GM12801 (cell line): ENCODE measurements around the gene SAMD15.

Experiments used
- CTCF ChIP-seq: IDR thresholded peaks from one replicate; pipeline ENCODE4 v1.5.1; 2011; ENCODE audit warnings: control low read depth; ENCODE audit not compliant: insufficient read length; ENCODE audit errors: extremely low read depth

Gene SAMD15

GRCh38 chr14:77376771-77377501 is at the start of gene SAMD15, which contains the start of gene TMED8:
TSS of gene SAMD15 (plus strand) at chr14:77377379. CDS start at chr14:77377419, 40 bp downstream.
TSS of gene TMED8 (minus strand) at chr14:77377094. CDS start at chr14:77377053, 41 bp downstream.
- no peak for TF ChIP-seq CTCF

GRCh38 chr14:77329872-77330271 is 47.3 kb upstream of the SAMD15 start:
- TF ChIP-seq CTCF = no peak

- no peak for TF ChIP-seq CTCF
Measured at GRCh38 chr14:77335576-77335975, 41.6 kb upstream of the SAMD15 start.

GRCh38 chr14:77337880-77338279 is 39.3 kb upstream of the SAMD15 start:
- no peak for TF ChIP-seq CTCF

GRCh38 chr14:77338302-77338701 is 38.9 kb upstream of the SAMD15 start:
- TF ChIP-seq CTCF = no peak

- TF ChIP-seq CTCF = no peak
Measured at GRCh38 chr14:77339407-77339806, 37.8 kb upstream of the SAMD15 start.

GRCh38 chr14:77340389-77340788 is 36.8 kb upstream of the SAMD15 start:
- no peak for TF ChIP-seq CTCF
